ENCODE results near the gene MTCL1. TPM values are rescaled to one million over a fixed set of nuclear protein-coding genes. Genes with fewer than 3 reads are reported as not detected.

The MTCL1 gene
- total and polyA plus RNA-seq, 4 donors: 0.65 to 5.4 (median 1.4) TPM

GRCh38 chr18:8708670-8709069 is 3.3 kb downstream of the MTCL1 start (continued):
- TF ChIP-seq JUND (IDR thresholded peaks at IDR 0.05) (no peak), ATF3 (IDR thresholded peaks at IDR 0.05) (no peak), HNF4A (conservative IDR thresholded peaks at IDR 0.05) (no peak), GABPA (IDR thresholded peaks at IDR 0.05 in 1 of 2, conservative IDR thresholded peaks at IDR 0.05 in 1 of 2) (no peak), FOXA2 (IDR thresholded peaks at IDR 0.05) (no peak), HNF4G (IDR thresholded peaks at IDR 0.05) (no peak), TAF1 (conservative IDR thresholded peaks at IDR 0.05) (no peak), SP1 (IDR thresholded peaks at IDR 0.05) (no peak), FOXA1 (IDR thresholded peaks at IDR 0.05) (no peak), YY1 (IDR thresholded peaks at IDR 0.05) (no peak), NR2F2 (IDR thresholded peaks at IDR 0.05) (no peak), RAD21 (IDR thresholded peaks at IDR 0.05) (no peak), ZBTB33 (IDR thresholded peaks at IDR 0.05) (no peak)

DNA sequence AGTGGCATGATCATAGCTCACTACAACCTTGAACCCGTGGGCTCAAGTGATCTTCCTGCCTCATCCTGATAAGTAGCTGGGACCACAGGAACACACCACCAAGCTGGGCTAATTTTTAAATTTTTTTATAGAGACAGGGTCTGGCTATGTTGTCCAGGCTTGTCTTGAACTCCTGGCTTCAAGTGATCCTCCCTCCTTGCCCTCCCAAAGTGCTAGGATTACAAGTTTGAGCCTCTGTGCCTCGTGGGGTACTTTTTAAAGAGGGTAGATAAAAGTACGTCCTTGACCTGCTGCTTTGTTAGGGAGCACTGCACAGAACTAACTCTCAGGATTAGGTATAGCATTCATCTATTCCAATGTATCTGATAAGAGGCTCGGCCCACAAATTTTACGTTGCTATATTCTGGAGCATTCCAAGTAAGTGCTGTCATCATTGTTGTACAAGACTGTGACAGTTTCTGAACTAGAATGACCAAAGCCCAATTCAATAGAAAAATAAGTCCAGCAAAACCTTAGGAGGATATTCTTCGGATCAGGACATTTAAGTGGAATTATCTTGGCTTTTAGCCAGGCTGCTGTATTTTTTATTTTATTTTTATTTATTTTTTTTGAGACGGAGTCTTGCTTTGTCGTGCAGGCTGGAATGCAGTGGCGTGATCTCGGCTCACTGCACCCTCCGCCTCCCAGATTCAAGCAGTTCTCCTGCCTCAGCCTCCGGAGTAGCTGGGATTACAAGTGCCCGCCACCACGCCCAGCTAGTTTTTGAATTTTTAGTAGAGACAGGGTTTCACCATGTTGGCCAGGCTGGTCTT is 4.1 kb downstream of the MTCL1 start:
- no peak overlapping the region for H3K27ac ChIP-seq (ENCODE audit: low read depth in 1 of 2, low read length in 2 of 2)

More for the DNA sequence above, 4.1 kb downstream of the MTCL1 start:
- no peaks in the 10 kb centered on the region for H3K36me3 ChIP-seq (ENCODE audit: control insufficient read depth in 4 of 4, insufficient read depth in 3 of 4, low read depth in 1 of 4, low read length in 3 of 4)
- TF ChIP-seq HNF4A (conservative IDR thresholded peaks at IDR 0.05): no peak
- TF ChIP-seq SP1 (IDR thresholded peaks at IDR 0.05): no peak
- no peak for TF ChIP-seq FOXA2 (IDR thresholded peaks at IDR 0.05)
- no peak for TF ChIP-seq NR2F2 (IDR thresholded peaks at IDR 0.05)
- TF ChIP-seq HNF4G (IDR thresholded peaks at IDR 0.05): no peak
- TF ChIP-seq RXRA (IDR thresholded peaks at IDR 0.05): no peak
- TF ChIP-seq ZBTB33 (IDR thresholded peaks at IDR 0.05): no peak
- TF ChIP-seq EGR1 (IDR thresholded peaks at IDR 0.05; ENCODE audit: low read depth in 2 of 2): no peak
- no peak for TF ChIP-seq YY1 (IDR thresholded peaks at IDR 0.05)
- H3K9ac ChIP-seq (ENCODE audit: low read depth in 1 of 2, low read length in 2 of 2): no peak overlapping the region
- H3K4me3 ChIP-seq (ENCODE audit: low read depth in 1 of 3, low read length in 3 of 3): no peak overlapping the region
- H3K27me3 ChIP-seq (ENCODE audit: control insufficient read depth in 4 of 4, insufficient read depth in 4 of 4, low read length in 3 of 4): no peaks in the 10 kb centered on the region
- DNase-seq (ENCODE audit: low spot score): no peak
- H3K4me1 ChIP-seq (ENCODE audit: control insufficient read depth in 4 of 4, insufficient read depth in 4 of 4, low read length in 3 of 4): peaks cover 7 to 14% (median 11%) of the 10 kb centered on the region in 4 donors
- 89% methylated on average over 14 of the region's 14 CpGs for WGBS
- H3K9me3 ChIP-seq (ENCODE audit: control insufficient read depth in 4 of 4, low read length in 3 of 4): no peaks in the 10 kb centered on the region
